ENCODE data around the gene HINT1.

The HINT1 gene

DNA sequence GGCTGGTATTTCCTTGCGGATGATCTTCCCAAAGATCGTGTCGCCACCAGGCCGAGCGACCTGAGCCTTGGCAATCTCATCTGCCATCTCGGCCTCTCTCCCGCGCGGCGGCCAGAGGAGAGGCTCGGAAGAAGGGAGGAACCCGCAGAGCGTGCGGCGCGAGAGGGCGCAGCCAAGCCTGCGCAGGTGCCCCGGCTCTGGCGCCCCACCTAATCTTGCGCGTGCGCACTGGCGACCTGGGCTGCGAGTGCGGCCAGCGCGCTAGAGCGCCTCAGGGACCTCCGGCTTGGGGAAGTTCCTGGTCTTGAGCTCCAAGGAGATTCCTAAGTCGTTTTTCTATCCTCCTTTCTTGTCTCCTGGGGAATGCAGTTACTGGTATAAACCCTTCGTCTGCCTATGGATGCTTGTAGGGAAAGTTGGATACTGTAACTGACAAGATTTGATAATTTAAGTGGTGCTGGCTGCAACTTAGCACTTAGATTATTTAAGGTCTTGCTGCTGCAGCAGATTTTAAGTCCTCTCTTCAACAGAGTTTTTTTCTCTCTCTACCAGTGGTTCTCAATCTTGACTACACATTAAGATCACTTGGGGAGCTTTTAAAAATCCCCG, at the start of gene HINT1:
Gene HINT1 (minus strand): TSS at position 138 of the 609 bp plus-strand sequence. CDS start 51 bp downstream, at position 87.
- 0 out of 2 replicates have a peak, but pooled peaks have one; percentile 16 for TF ChIP-seq CTCF (IDR thresholded peaks at IDR 0.05)

DNA sequence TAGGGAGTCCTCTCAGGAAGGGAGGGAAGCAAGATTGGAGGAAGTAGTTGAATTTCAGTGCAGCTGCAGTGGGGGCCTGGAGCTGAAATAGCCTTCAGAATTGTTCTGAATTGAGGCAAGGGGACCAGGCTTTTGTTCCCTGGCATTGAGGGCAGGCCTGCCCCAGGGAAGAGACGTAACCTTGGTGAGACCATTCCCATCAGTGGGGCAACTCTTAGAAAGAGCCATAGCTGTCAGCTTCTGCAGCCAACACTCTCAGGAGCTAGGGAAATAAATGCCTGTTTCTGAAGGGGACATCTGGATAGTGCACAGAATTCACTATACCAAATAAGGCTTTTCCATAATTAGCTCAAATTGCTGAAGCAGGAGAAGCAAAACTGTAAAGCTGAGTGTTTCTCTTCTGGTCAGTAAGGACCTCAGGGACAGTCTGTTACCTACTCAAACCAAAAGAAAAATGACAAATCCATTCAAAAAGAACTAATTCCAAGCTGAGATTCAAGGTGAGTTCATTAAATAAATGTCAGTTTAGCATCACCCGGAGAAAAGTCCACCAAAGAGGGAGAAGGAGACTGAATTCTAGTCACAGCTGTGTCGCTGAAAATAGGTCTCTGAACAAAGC, 49.7 kb upstream of the HINT1 start:
- no peak for TF ChIP-seq CTCF (IDR thresholded peaks at IDR 0.05)

GRCh38 chr5:131212471-131213021, 47.5 kb upstream of the HINT1 start:
- TF ChIP-seq CTCF (IDR thresholded peaks at IDR 0.05) = no peak

- no peak for TF ChIP-seq CTCF (IDR thresholded peaks at IDR 0.05)
These were observed 46.6 kb upstream of the HINT1 start for GRCh38 chr5:131211669-131212068.

GRCh38 chr5:131210151-131210510, 45.1 kb upstream of the HINT1 start:
- TF ChIP-seq CTCF (IDR thresholded peaks at IDR 0.05) = no peak

GRCh38 chr5:131209506-131210150, 44.6 kb upstream of the HINT1 start:
- no peak for TF ChIP-seq CTCF (IDR thresholded peaks at IDR 0.05)

GRCh38 chr5:131209175-131209505, 44.1 kb upstream of the HINT1 start:
- no peak for TF ChIP-seq CTCF (IDR thresholded peaks at IDR 0.05)

All from LNCAP (cell line).